Mammary epithelial cell (primary cell): Measurements from ENCODE around the gene SBSN.

ENCODE experiments used
- EZH2 ChIP-seq: IDR thresholded peaks from 2 replicates; pipeline ENCODE4 v1.6.1; 2012; ENCODE audit warnings: low read length, inconsistent platforms, borderline replicate concordance
- TF ChIP-seq, protein P1 (sequence below), 2 donors: IDR thresholded peaks in 1 of 2; conservative IDR thresholded peaks in 1 of 2; 2 replicates each; pipeline ENCODE4 v1.5.1; 2011 to 2012; ENCODE audit warnings: inconsistent platforms in 2 of 2, low read length in 2 of 2, mild to moderate bottlenecking in 2 of 2, control low read depth in 1 of 2, low read depth in 1 of 2; ENCODE audit not compliant: insufficient read depth in 1 of 2; ENCODE audit errors: extremely low read depth in 1 of 2

- TF ChIP-seq, protein P1, sequence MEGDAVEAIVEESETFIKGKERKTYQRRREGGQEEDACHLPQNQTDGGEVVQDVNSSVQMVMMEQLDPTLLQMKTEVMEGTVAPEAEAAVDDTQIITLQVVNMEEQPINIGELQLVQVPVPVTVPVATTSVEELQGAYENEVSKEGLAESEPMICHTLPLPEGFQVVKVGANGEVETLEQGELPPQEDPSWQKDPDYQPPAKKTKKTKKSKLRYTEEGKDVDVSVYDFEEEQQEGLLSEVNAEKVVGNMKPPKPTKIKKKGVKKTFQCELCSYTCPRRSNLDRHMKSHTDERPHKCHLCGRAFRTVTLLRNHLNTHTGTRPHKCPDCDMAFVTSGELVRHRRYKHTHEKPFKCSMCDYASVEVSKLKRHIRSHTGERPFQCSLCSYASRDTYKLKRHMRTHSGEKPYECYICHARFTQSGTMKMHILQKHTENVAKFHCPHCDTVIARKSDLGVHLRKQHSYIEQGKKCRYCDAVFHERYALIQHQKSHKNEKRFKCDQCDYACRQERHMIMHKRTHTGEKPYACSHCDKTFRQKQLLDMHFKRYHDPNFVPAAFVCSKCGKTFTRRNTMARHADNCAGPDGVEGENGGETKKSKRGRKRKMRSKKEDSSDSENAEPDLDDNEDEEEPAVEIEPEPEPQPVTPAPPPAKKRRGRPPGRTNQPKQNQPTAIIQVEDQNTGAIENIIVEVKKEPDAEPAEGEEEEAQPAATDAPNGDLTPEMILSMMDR (conservative IDR thresholded peaks at IDR 0.05 in 1 of 2, IDR thresholded peaks at IDR 0.05 in 1 of 2; ENCODE audit: extremely low read depth in 1 of 2, insufficient read depth in 1 of 2, low read depth in 1 of 2, low read length in 2 of 2), result no peak
- no peak for TF ChIP-seq EZH2
These were observed 41.2 kb upstream of the SBSN start for GRCh38 chr19:35569281-35569781.
